ENCODE results near the gene NEK6. TPM values are rescaled to one million over a fixed set of nuclear protein-coding genes. Genes with fewer than 3 reads are reported as not detected.

Gene NEK6
- total and polyA plus RNA-seq, 2 of the 8 experiments (the other 6 are each of a cell fraction or from before 2014, with no cell fraction given), result 17.7 to 19.7 TPM

DNA sequence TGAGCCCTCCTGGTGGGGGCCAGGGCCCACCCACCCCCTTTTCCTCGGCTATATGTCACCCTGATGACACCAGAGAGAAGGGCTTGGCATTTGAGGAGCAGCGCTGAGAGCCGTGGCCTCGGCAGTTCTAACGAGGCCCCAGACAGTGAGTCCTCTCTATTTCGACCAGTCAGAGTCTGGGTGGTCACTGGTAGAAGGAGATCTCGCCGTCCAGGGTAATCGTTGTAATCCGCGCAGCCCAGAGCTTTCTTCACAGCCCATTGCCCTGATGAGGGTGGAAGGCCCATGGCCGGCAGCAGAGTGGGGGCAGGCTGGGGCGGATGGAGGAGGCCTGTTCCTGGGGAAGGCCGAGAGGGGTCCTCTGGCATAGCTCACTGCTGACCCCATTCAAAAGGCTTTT is 87.3 kb downstream of the NEK6 start:
- Histone ChIP-seq H3K36me3 (ENCODE audit: control insufficient read depth in 2 of 4, insufficient read depth in 4 of 4, low read length in 3 of 4) (peaks cover 0 to 12% (median 0%) of the 10 kb centered on the region in 4 experiments; a peak in 3 of 8 replicates), H4K91ac (replicated peaks; ENCODE audit: insufficient read length, low read length) (no peak overlapping the region), H3K23ac (ENCODE audit: insufficient read length) (no peak overlapping the region), H3K79me1 (ENCODE audit: low read depth, low read length) (no peaks in the 10 kb centered on the region; the same call in 1 of the 2 replicates), H3K9me3 (ENCODE audit: insufficient read depth in 2 of 2, low read depth in 1 of 2, low read length in 1 of 2) (no peaks in the 10 kb centered on the region), H3K27ac (ENCODE audit: low read depth, low read length) (no peak overlapping the region), H3K4me3 (ENCODE audit: extremely low read depth in 1 of 4, insufficient read depth in 2 of 4, low read depth in 3 of 4, low read length in 4 of 4) (no peak overlapping the region), H2BK15ac (ENCODE audit: low read length) (no peak overlapping the region), H2AK5ac (ENCODE audit: low read depth, low read length) (no peak overlapping the region), H3K23me2 (ENCODE audit: low read depth, low read length) (no peaks in the 10 kb centered on the region), H3K27me3 (replicated peaks in 1 of 4; ENCODE audit: control insufficient read depth in 3 of 4, extremely low read depth in 1 of 4, insufficient read depth in 3 of 4, low read length in 3 of 4) (no peaks in the 10 kb centered on the region), H2BK12ac (ENCODE audit: low read depth, low read length) (no peak overlapping the region), H3K18ac (ENCODE audit: extremely low read depth, low read length) (no peak overlapping the region), H3K4ac (replicated peaks; ENCODE audit: insufficient read length, low read depth, low read length) (no peak overlapping the region), H3K79me2 (ENCODE audit: control insufficient read depth in 1 of 2, insufficient read depth in 2 of 2, low read length in 2 of 2) (no peaks in the 10 kb centered on the region), H2BK5ac (ENCODE audit: low read depth, low read length) (no peak overlapping the region), H3K4me1 (replicated peaks in 1 of 4; ENCODE audit: control insufficient read depth in 3 of 4, insufficient read depth in 4 of 4, low read length in 3 of 4) (peaks cover 0 to 12% (median 6%) of the 10 kb centered on the region in 4 experiments; a peak in 5 of 7 replicates), H2BK120ac (replicated peaks; ENCODE audit: low read depth, low read length) (no peak overlapping the region), H4K8ac (ENCODE audit: extremely low read depth, insufficient read depth, low read length) (no peak overlapping the region), H3K56ac (replicated peaks; ENCODE audit: insufficient read length, low read depth, low read length) (no peak overlapping the region), H4K5ac (ENCODE audit: insufficient read length, low read depth, low read length) (no peak overlapping the region), H2BK20ac (ENCODE audit: low read length) (no peak overlapping the region), H3K4me2 (ENCODE audit: insufficient read depth in 1 of 2, low read depth in 2 of 2, low read length in 2 of 2) (no peak overlapping the region), H3K14ac (ENCODE audit: insufficient read length) (no peak overlapping the region), H4K20me1 (replicated peaks in 1 of 2; ENCODE audit: control insufficient read depth in 1 of 2, insufficient read depth in 2 of 2, low read length in 2 of 2) (peaks cover 2 to 20% of the 10 kb centered on the region in 2 experiments), H3K9ac (replicated peaks in 1 of 4; ENCODE audit: extremely low read depth in 1 of 4, low read depth in 3 of 4, low read length in 3 of 4) (no peak overlapping the region), H2AFZ (ENCODE audit: low read length) (no peak overlapping the region)
- no peak for FAIRE-seq
- ChIA-PET POLR2A (ENCODE audit: partially characterized antibody) (interaction anchor here (2.5 kb wide), 1 partner anchor 10 kb away, joined by 9 read pairs; no protein-coding TSS in a partner anchor), CTCF (ENCODE audit: partially characterized antibody) (interaction anchor here (1.1 to 2.9 kb wide), 6 partner anchors 8 to 218 kb away, joined by 3 to 12 read pairs (median 4); no protein-coding TSS in a partner anchor)
- no peak for DNase-seq (ENCODE audit: low read depth in 1 of 2, low spot score in 2 of 2)
- TF ChIP-seq NRF1 (IDR thresholded peaks at IDR 0.05; ENCODE audit: low read depth, low read length) (no peak), YY1 (IDR thresholded peaks at IDR 0.05; ENCODE audit: low read depth, low read length) (no peak), CHD1 (IDR thresholded peaks at IDR 0.05; ENCODE audit: low read depth, low read length) (no peak), TAF1 (IDR thresholded peaks at IDR 0.05; ENCODE audit: low read depth, low read length) (no peak), CREB1 (IDR thresholded peaks at IDR 0.05) (no peak), EZH2 (IDR thresholded peaks at IDR 0.05; ENCODE audit: low read depth, low read length, severe bottlenecking) (no peak), PHF8 (conservative IDR thresholded peaks at IDR 0.05; ENCODE audit: low read depth, low read length) (no peak), SP4 (IDR thresholded peaks at IDR 0.05; ENCODE audit: low read length) (no peak), BRCA1 (IDR thresholded peaks at IDR 0.05; ENCODE audit: low read depth, low read length) (no peak), KDM4A (IDR thresholded peaks at IDR 0.05; ENCODE audit: low read depth, low read length, severe bottlenecking) (no peak), BCL11A (IDR thresholded peaks at IDR 0.05; ENCODE audit: low read depth in 2 of 2, low read length in 2 of 2) (no peak), CEBPB (IDR thresholded peaks at IDR 0.05; ENCODE audit: low read depth, low read length) (no peak), RXRA (IDR thresholded peaks at IDR 0.05; ENCODE audit: insufficient read depth, low read depth, low read length) (no peak), JUND (IDR thresholded peaks at IDR 0.05; ENCODE audit: low read length) (no peak), HDAC6 (IDR thresholded peaks at IDR 0.05; ENCODE audit: low read depth, low read length) (no peak)
- TF ChIP-seq, protein P1, sequence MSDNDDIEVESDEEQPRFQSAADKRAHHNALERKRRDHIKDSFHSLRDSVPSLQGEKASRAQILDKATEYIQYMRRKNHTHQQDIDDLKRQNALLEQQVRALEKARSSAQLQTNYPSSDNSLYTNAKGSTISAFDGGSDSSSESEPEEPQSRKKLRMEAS (IDR thresholded peaks at IDR 0.05), result no peak
- 92% methylated on average over 6 of the region's 14 CpGs; no CpG with 5 or more reads in 1 of the 2 experiments for WGBS, 2 experiments (ENCODE audit: extremely low coverage in 1 of 2, insufficient coverage in 1 of 2, insufficient read length in 1 of 2, insufficient replicate concordance in 2 of 2, low coverage in 1 of 2, low lambda C conversion rate in 2 of 2, missing lambda C conversion rate in 1 of 2)

Measured in H1 (cell line).